Measurements from ENCODE around the gene DCTN2.
"Not testable (repeated sequence)": the region's sequence is repeated elsewhere in the genome, so short reads cannot be mapped to it uniquely, and the experiment has no call there.

Gene DCTN2

GRCh38 chr12:57525615-57526383 is 21.2 kb downstream of the DCTN2 start:
- DNase-seq = no peak

- no peak for DNase-seq
These were observed 22.0 kb downstream of the DCTN2 start for GRCh38 chr12:57524814-57525614.

- DNase-seq = no peak
These were observed 23.0 kb downstream of the DCTN2 start for GRCh38 chr12:57523706-57524614.

GRCh38 chr12:57522887-57523705 is 23.9 kb downstream of the DCTN2 start:
- DNase-seq = no peak

- peak; percentile 71 for DNase-seq
These were observed 24.7 kb downstream of the DCTN2 start, which contains the start of gene MBD6 for GRCh38 chr12:57522011-57522886. TSS of gene MBD6 (plus strand) at chr12:57522824. CDS start at chr12:57524304, 1,480 bp downstream.

GRCh38 chr12:57521525-57522010 is 25.4 kb downstream of the DCTN2 start:
- DNase-seq = no peak

GRCh38 chr12:57520053-57520818 is 26.8 kb downstream of the DCTN2 start, which contains the start of gene DDIT3:
TSS of gene DDIT3 (minus strand) at chr12:57520514. CDS start at chr12:57517406, 3,108 bp downstream.
- peak; percentile 96 for DNase-seq

- DNase-seq = peak; percentile 19
These were observed 27.3 kb downstream of the DCTN2 start for GRCh38 chr12:57519796-57520052.

- DNase-seq = no peak
These were observed 27.8 kb downstream of the DCTN2 start for GRCh38 chr12:57518920-57519795.

GRCh38 chr12:57518176-57518919 is 28.6 kb downstream of the DCTN2 start:
- no peak for DNase-seq

- not testable (repeated sequence) for DNase-seq
These were observed 29.3 kb downstream of the DCTN2 start for GRCh38 chr12:57517718-57518117.

GRCh38 chr12:57517187-57517586 is 29.8 kb downstream of the DCTN2 start:
- no peak for DNase-seq

GRCh38 chr12:57516617-57517153 is 30.3 kb downstream of the DCTN2 start:
- no peak for DNase-seq

GRCh38 chr12:57515934-57516541 is 31.0 kb downstream of the DCTN2 start:
- DNase-seq = no peak

- no peak for DNase-seq
These were observed 31.5 kb downstream of the DCTN2 start for GRCh38 chr12:57515408-57515933.

- no peak for DNase-seq
These were observed 32.1 kb downstream of the DCTN2 start for GRCh38 chr12:57514720-57515407.

- not testable (repeated sequence) for DNase-seq
These were observed 32.7 kb downstream of the DCTN2 start for GRCh38 chr12:57514246-57514645.

Data from NCI-H1092 treated with DMSO at 0.1 percent for 48 hours (cell line).